GM19328 (cell line): ENCODE results near the gene CYP17A1.

Source experiments
- ATAC-seq: cut with Tn5 transposase; IDR thresholded peaks from one replicate; pipeline ENCODE4 v1.9.1; 2021; ENCODE audit warnings: mild to moderate bottlenecking, moderate library complexity; ENCODE audit not compliant: unreplicated experiment

Gene CYP17A1

DNA sequence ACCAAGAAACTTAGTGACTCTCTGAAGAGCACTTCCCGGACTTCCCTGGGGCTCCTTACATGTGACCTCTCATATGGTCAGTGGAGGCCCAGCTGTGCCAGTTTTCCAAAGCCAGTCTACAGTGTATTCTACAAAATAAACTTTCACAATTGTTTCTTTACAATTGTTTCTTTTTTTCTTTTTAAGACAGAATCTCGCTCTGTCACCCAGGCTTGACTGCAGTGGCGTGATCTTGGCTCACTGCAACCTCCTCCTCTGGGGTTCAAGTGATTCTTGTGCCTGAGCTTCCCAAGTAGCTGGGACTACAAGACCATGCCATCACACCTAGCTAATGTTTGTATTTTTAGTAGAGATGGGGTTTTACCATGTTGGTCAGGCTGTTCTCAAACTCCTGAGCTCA lies 25.9 kb downstream of the CYP17A1 start:
- ATAC-seq = no peak

DNA sequence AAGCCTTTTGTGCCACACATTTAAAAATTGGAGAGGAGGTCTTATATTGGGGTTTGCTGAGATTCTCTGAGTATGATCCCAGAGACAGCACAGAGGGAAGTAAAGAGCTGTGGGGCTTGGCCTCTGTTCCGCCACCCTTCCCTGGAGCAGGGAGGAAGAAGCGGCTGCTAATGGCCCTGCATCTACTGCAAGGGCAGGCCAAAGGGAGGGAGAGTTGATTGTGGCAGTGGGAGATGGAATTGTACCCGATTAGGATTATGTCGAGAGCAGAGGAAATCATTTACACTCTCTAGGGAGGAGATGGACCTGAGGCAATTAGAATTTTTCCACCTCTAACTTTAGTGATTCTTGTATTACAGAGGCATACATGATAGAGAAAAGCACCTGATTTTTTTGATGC lies 28.8 kb downstream of the CYP17A1 start:
- no peak for ATAC-seq

- ATAC-seq = no peak
Observed at GRCh38 chr10:102804382-102805055, 32.7 kb downstream of the CYP17A1 start.

- ATAC-seq = no peak
Observed at GRCh38 chr10:102802920-102803534, 34.2 kb downstream of the CYP17A1 start.

DNA sequence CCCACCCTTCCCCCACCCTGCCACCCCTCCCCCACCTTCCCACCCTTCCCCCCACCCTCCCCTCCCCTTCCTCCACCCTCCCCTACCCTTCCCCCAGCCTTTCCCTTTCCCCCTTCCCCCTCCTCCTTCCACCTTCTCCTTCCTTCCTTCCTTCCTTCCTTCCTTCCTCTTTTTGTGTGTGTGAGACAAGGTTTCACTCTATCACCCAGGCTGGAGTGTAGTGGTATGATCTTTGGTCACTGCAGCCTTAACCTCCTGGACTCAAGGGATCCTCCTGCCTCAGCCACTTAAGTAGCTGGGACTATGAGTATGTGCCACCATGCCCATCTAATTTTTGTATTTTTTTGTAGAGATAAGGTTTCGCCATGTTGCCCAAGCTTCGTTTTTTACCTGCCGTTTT lies 35.2 kb downstream of the CYP17A1 start:
- ATAC-seq = no peak

DNA sequence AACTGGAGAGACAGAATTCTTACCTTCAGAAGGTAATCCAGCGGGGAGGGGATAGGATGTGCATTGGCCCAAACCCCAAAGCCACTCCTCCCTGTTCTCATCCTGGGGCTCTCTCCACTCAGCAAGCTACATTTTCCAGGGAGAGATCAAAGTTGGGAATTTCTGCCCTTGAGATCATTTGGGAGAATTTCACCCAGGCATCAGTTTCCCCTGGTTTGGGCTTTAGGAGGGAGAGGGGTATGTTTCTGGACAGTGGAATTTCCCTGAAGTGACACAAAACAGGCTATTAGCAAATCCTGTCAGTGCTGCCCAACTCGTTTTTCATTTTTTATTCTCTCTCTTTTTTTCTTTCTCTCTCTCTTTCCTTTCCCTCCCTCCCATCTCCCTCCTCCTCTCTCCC lies 35.7 kb downstream of the CYP17A1 start:
- ATAC-seq = no peak

GRCh38 chr10:102800611-102801335 lies 36.4 kb downstream of the CYP17A1 start:
- ATAC-seq = no peak

DNA sequence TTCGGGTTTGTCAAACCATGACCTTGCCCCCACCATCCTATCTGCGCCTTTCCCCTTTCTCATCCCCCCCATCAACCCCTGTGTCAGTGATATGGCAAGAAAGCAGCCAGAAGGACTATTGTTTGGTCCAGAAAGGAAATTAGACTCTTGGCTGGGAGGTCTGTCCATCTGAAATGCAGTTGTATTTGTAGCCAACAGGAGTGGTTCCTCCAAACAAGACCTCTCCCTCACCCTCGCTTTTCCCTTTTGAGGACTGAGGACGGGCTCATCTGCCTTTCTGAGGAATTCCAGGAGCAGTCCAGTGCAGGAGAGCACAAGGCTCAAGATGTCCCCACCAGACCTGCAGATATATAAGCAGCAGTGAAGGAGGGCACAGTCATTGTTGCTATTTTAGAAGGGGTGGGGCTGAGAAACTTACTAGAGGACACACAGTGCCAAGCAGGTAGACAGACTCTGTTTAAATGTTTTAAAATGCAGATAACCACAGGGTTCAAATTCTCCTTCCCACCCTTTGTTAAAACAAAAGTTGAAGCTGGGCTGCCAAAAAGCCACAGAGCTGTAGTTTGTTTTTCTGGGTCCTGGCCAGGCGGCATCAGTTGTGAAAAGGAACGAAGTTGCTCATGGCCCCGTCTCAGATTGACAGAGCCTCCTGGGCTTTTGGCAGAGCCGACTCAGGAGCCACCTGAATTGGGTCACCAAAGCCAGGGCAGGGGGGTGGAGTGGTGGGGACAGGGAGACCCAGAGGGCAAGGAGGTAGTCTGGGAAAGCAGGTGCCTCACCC lies 37.3 kb downstream of the CYP17A1 start:
- no peak for ATAC-seq

- ATAC-seq = peak; percentile 98
Observed at GRCh38 chr10:102796407-102797176, 40.6 kb downstream of the CYP17A1 start.

GRCh38 chr10:102795453-102796406 lies 41.5 kb downstream of the CYP17A1 start:
- ATAC-seq = peak; percentile 32

GRCh38 chr10:102791754-102792395 lies 45.3 kb downstream of the CYP17A1 start:
- ATAC-seq = no peak

- no peak for ATAC-seq
Observed at GRCh38 chr10:102785818-102786217, 51.4 kb downstream of the CYP17A1 start.

DNA sequence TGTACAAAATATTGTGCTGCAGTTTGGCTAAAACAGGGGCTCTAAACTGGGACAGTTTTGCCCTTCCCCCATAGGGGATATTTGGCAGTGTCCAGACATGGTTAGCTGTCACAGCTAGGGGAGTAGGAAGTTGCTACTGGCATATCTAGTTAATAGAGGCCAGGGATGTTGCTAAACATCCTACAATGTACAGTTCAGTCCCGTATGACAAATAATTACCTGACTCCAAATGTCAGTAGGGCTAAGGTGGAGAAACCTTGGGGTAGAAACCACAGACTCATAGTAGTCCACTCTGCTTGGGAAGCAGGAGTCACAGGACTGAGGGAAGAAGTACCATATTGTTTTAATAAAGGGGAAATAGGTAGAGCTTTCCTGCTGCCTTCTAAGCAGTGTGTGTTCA lies 53.6 kb downstream of the CYP17A1 start:
- no peak for ATAC-seq

DNA sequence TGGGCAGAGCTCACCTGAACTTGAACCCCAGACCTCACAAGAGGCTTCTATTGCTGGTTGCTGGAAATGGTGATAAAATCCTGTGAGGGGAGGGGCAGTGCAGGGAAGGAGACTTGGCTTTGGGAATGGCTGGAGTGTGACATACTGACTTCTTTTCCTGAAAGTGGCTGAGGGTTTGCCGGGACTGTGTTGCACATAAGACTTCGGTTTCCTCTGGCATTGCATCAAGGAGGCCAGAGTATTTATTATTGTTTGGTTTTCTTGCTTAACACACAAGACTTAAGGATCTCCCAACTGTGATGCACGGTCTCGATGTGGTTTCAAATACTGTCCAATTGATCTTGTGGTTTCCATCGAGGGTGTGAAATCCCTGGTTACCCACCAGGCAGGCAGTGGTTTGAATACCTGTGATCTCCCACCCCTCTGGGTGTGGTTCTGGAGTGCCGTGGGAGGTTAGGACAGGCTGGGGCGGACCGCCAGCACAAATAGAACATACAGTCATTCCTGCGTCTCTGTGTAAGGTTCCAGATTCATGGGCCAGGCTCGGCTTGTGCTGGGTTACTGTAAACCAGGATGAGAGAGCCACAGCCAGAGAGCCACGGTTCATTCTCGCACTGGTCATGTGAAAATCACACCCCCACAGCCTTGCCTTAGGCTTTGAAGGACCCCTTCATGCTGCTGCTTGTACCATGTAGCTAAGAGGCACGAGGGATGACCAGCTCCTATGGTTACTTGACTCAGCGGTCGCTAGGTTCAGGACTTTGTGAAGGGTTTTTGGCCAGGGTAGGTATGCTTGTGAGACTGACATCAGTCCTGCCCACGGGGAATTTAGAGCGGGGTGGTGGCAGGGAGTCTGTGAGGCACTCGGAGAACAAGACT lies 54.3 kb downstream of the CYP17A1 start:
- ATAC-seq = no peak

GRCh38 chr10:102781921-102782557 lies 55.2 kb downstream of the CYP17A1 start:
- no peak for ATAC-seq

DNA sequence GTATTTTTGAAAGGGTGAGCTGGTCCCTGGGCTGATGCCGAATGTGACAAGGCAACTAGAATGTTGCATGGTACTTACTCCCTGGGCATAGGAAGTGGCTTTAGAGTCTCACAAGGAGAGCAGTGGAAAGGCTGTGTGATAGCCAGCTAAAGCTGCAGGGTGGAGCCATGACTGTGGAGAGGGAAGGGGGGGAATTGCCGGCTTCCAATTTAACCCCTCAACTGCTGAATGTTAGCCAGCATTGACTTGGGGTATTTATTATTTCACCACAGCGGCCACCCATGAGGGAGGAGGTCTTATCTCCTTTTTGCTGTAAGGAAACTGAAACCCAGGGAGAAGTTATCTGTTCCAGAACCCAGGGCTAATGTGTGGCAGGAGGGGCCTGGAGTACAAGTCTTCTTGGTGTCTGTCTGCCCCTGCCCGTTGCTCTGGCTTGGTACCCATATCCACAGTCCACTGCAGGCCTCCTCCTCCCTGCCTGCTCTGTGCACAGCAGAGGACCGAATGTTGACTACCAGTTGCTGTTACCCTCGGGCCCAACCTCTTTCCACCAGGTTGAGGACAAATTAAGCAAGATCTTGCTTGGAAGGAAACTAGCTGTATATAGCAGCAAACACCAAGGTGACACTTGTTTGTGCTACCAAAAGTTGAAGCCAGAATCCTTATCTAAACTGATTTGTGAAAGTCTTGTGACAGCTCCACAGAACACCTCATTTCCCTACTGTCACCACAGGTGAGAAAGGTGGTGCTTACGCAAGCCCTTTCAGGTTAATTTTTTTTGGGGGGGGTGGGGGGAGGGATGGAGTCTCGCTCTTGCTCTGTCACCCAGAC lies 55.9 kb downstream of the CYP17A1 start:
- no peak for ATAC-seq
